ENCODE results near the gene TCF3. TPM values are rescaled to one million over a fixed set of nuclear protein-coding genes. Genes with fewer than 3 reads are reported as not detected.

Gene TCF3
- total RNA-seq, 1 experiment from 2014 or later, result 304 TPM

- Histone ChIP-seq H2AK5ac (ENCODE audit: insufficient read length, low read length) (no peak overlapping the region), H4K5ac (ENCODE audit: insufficient read length, low read depth, low read length) (no peak overlapping the region), H3K4me1 (ENCODE audit: insufficient read depth, low read length) (no peaks in the 10 kb centered on the region), H2AFZ (ENCODE audit: low read length) (no peak overlapping the region), H3K27me3 (ENCODE audit: insufficient read depth, low read length) (no peaks in the 10 kb centered on the region), H2BK20ac (ENCODE audit: low read depth, low read length, poor library complexity, severe bottlenecking) (no peak overlapping the region), H3K79me2 (ENCODE audit: insufficient read depth, low read length) (peaks cover 2% of the 10 kb centered on the region; the same call in 1 of the 2 replicates), H2BK15ac (ENCODE audit: low read depth, low read length) (no peak overlapping the region), H3K14ac (ENCODE audit: insufficient read depth, low read length) (no peak overlapping the region), H2BK120ac (ENCODE audit: low read depth, low read length, poor library complexity, severe bottlenecking) (no peak overlapping the region), H3K23me2 (ENCODE audit: insufficient read length, low read depth, low read length, poor library complexity, severe bottlenecking) (no peaks in the 10 kb centered on the region), H3K4me2 (ENCODE audit: insufficient read depth, insufficient read length, low read length) (no peak overlapping the region), H3K9me3 (ENCODE audit: control insufficient read depth, low read depth, low read length) (no peaks in the 10 kb centered on the region), H3K56ac (ENCODE audit: insufficient read length, low read depth, low read length) (no peak overlapping the region), H4K20me1 (ENCODE audit: control insufficient read depth, insufficient read depth, insufficient read length) (no peaks in the 10 kb centered on the region), H3K23ac (ENCODE audit: insufficient read length, low read depth, low read length) (no peak overlapping the region), H3K27ac (ENCODE audit: insufficient read length, low read depth, low read length) (no peak overlapping the region), H3K79me1 (ENCODE audit: insufficient read depth, low read depth, low read length, poor library complexity, severe bottlenecking) (peaks cover 11% of the 10 kb centered on the region), H4K91ac (ENCODE audit: insufficient read length, low read depth, low read length) (no peak overlapping the region), H3K4ac (ENCODE audit: low read depth, low read length) (no peak overlapping the region), H3K18ac (ENCODE audit: insufficient read length, low read depth, low read length) (no peak overlapping the region), H2BK12ac (ENCODE audit: insufficient read length, low read depth, low read length) (no peak overlapping the region), H3T11ph (ENCODE audit: low read length) (no peak overlapping the region), H2BK5ac (ENCODE audit: insufficient read length, low read length) (no peak overlapping the region), H4K8ac (replicated peaks; ENCODE audit: insufficient read length, low read depth, low read length) (no peak overlapping the region), H3K9ac (ENCODE audit: extremely low read depth, insufficient read length, low read length) (no peak overlapping the region)
- no peak for TF ChIP-seq CTCF (conservative IDR thresholded peaks at IDR 0.05)
- peaks cover 28 to 56% (median 52%) of the 10 kb centered on the region in 3 experiments for H3K36me3 Mint-ChIP-seq (ENCODE audit: insufficient read depth in 1 of 3, low read depth in 3 of 3)
- no peaks in the 10 kb centered on the region for H3K4me1 Mint-ChIP-seq
- peak overlapping the region; percentile 69 to 87 (median 77); a peak in 3 of 7 replicates for H3K27ac Mint-ChIP-seq
- H3K4me3 Mint-ChIP-seq, result no peak overlapping the region
- no CpG with 5 or more reads among the region's 26 CpGs for WGBS (ENCODE audit: extremely low coverage, insufficient read length, low lambda C conversion rate)
- no peak for DNase-seq
- H3K27me3 Mint-ChIP-seq (ENCODE audit: low read depth), result no peaks in the 10 kb centered on the region
- H3K9me3 Mint-ChIP-seq, result peaks cover 0 to 3% of the 10 kb centered on the region in 2 experiments; a peak in 1 of 5 replicates
Measured at GRCh38 chr19:1632462-1633268, 19.8 kb downstream of the TCF3 start.

Measured in H9 (cell line).